K562 (cell line): ENCODE data around the gene PLEK2. TPM values are rescaled to one million over a fixed set of nuclear protein-coding genes. Genes with fewer than 3 reads are reported as not detected.

Source experiments
- ATAC-seq: fragments of 200-7000 bp; cut with Tn5 transposase; 3 replicates; pipeline ENCODE4 v1.9.1; 2020; ENCODE audit warnings: moderate library complexity
- BruUV-seq: library from RNA; stranded (reverse); fragments of 400-500 nt; replicated peaks from 2 replicates; lab custom pipeline; 2021; lab: Mats Ljungman, UMichigan
- CTCF ChIA-PET: fragments of 300-600 bp; formaldehyde crosslinking; extraction: SDS; loops from one replicate; lab custom pipeline; 2021; ENCODE audit warnings: low intra/inter-chr PET ratio; lab: Yijun Ruan, JAX
- POLR2A ChIA-PET: fragments of 300-600, 350-650 bp; sonication (Branson Sonifier 250); formaldehyde crosslinking; extraction: SDS; loops from one replicate; lab custom pipeline; 2021; ENCODE audit warnings: antibody characterized with exemption, inconsistent platforms; lab: Yijun Ruan, JAX
- DNase-seq, 4 experiments: peaks; one replicate each; pipeline versions ENCODE4 v3.0.0 to v3.0.0-alpha.2; 2011 to 2018; ENCODE audit warnings: low spot score in 3 of 4, mixed read lengths in 3 of 4; ENCODE audit errors: extremely low read depth in 1 of 4
- FAIRE-seq: peaks from 2 replicates; lab custom pipeline; 2011; peaks lifted over from hg19 to GRCh38; lab: Jason Lieb, UNC
- H2AFZ ChIP-seq: 2 replicates; pipeline ENCODE4 v1.6.0; 2011; ENCODE audit warnings: low read depth, low read length, control low read depth, inconsistent platforms
- H3K27ac ChIP-seq: fragments of 200-600 bp; 3 replicates; pipeline ENCODE4 v1.8.0; 2011; ENCODE audit warnings: low read depth, mild to moderate bottlenecking, control low read depth, inconsistent platforms, low read length, moderate library complexity, mixed read lengths; ENCODE audit errors: extremely low read depth
- H3K27me3 ChIP-seq, 2 experiments: fragments of 300-600 bp in 1 of 2; 2 replicates in 1 of 2; 3 replicates in 1 of 2; pipeline versions ENCODE4 v1.6.0 to v1.8.0; 2011; ENCODE audit warnings: inconsistent platforms in 2 of 2, low read length in 2 of 2, mild to moderate bottlenecking in 1 of 2, mixed read lengths in 1 of 2, moderate library complexity in 1 of 2; ENCODE audit not compliant: control insufficient read depth in 2 of 2, insufficient read depth in 2 of 2
- H3K36me3 ChIP-seq: fragments of 300-600 bp; 3 replicates; pipeline ENCODE4 v1.8.0; 2011; ENCODE audit warnings: mild to moderate bottlenecking, low read length, inconsistent platforms; ENCODE audit not compliant: control insufficient read depth, insufficient read depth
- H3K4me1 ChIP-seq, 2 experiments: fragments of 200-600 bp in 1 of 2; replicated peaks in 1 of 2; 2 replicates in 1 of 2; 3 replicates in 1 of 2; pipeline versions ENCODE4 v1.5.1 to v1.8.0; 2011; ENCODE audit warnings: inconsistent platforms in 2 of 2, low read length in 2 of 2, mild to moderate bottlenecking in 1 of 2, mixed read lengths in 1 of 2, moderate library complexity in 1 of 2; ENCODE audit not compliant: control insufficient read depth in 2 of 2, insufficient read depth in 2 of 2
- H3K4me2 ChIP-seq: 2 replicates; pipeline ENCODE4 v1.6.1; 2011; ENCODE audit warnings: low read length, control low read depth, inconsistent platforms, mixed read lengths; ENCODE audit not compliant: insufficient read depth
- H3K4me3 ChIP-seq: fragments of 200-600 bp; sonication (generic), shearing (Covaris generic); 2 replicates; pipeline ENCODE4 v1.5.1; 2016; ENCODE audit warnings: control low read depth, inconsistent platforms
- H3K79me2 ChIP-seq: fragments of 200-600 bp; 3 replicates; pipeline ENCODE4 v1.8.0; 2011; ENCODE audit warnings: low read length, inconsistent platforms; ENCODE audit not compliant: control insufficient read depth, insufficient read depth
- H3K9ac ChIP-seq, 2 experiments: 2 replicates each; pipeline versions ENCODE4 v1.6.0 to v1.6.1; 2011; ENCODE audit warnings: low read depth in 2 of 2, low read length in 2 of 2, control low read depth in 1 of 2, inconsistent platforms in 1 of 2, mild to moderate bottlenecking in 1 of 2, mixed read lengths in 1 of 2; ENCODE audit not compliant: insufficient read depth in 1 of 2
- H3K9me1 ChIP-seq: one replicate; pipeline ENCODE4 v1.6.0; 2011; ENCODE audit warnings: inconsistent platforms, mild to moderate bottlenecking, low read length, moderate library complexity; ENCODE audit not compliant: control insufficient read depth, insufficient read depth
- H3K9me3 ChIP-seq: replicated peaks from 2 replicates; pipeline ENCODE4 v1.5.1; 2011; ENCODE audit warnings: low read depth, low read length, inconsistent platforms; ENCODE audit not compliant: control insufficient read depth, insufficient read depth
- H4K20me1 ChIP-seq: replicated peaks from 2 replicates; pipeline ENCODE4 v1.6.1; 2011; ENCODE audit warnings: low read length, inconsistent platforms, mixed read lengths; ENCODE audit not compliant: control insufficient read depth, insufficient read depth
- HDAC1 ChIP-seq, 2 experiments: fragments of 450-650 bp; IDR thresholded peaks; 2 replicates each; pipeline ENCODE4 v1.6.1; 2016 to 2017; ENCODE audit warnings: inconsistent platforms in 1 of 2, mild to moderate bottlenecking in 1 of 2, moderate library complexity in 1 of 2
- NELFE ChIP-seq: IDR thresholded peaks from 2 replicates; pipeline ENCODE4 v1.6.1; 2011; ENCODE audit warnings: mild to moderate bottlenecking; ENCODE audit not compliant: insufficient read depth, insufficient read length
- NONO ChIP-seq, 2 experiments: fragments of 200-400 bp in 1 of 2; fragments of 450-650 bp in 1 of 2; formaldehyde crosslinking in 1 of 2; IDR thresholded peaks; 2 replicates each; pipeline ENCODE4 v1.6.1; 2017; ENCODE audit warnings: low read depth in 2 of 2, mild to moderate bottlenecking in 2 of 2, moderate library complexity in 2 of 2, low read length in 1 of 2
- POLR2B ChIP-seq: fragments of 450-650 bp; IDR thresholded peaks from 2 replicates; pipeline ENCODE4 v1.6.1; 2018; ENCODE audit warnings: low read depth; ENCODE audit not compliant: partially characterized antibody
- POLR3G ChIP-seq: IDR thresholded peaks from 2 replicates; pipeline ENCODE4 v1.6.1; 2011; ENCODE audit not compliant: insufficient read length, insufficient replicate concordance; ENCODE audit errors: extremely low read depth
- WGBS: fragments of 100-300 bp; shearing (Covaris generic); methylation state at CpG from one replicate; pipeline ENCODE4 v1.1.6; 2016; ENCODE audit warnings: low coverage, mixed read lengths; ENCODE audit not compliant: insufficient coverage; ENCODE audit errors: missing lambda C conversion rate; 5-methylcytosine and 5-hydroxymethylcytosine counted together
- in situ Hi-C: fragments of 300-500 bp; cut with MboI; formaldehyde crosslinking; loops from 4 replicates; pipeline ENCODE4 v1.15.0; 2018; ENCODE audit warnings: inconsistent platforms, mixed read lengths
- intact Hi-C: fragments of 100-400 bp; cut with micrococcal nuclease; formaldehyde crosslinking; loops from 2 replicates; pipeline ENCODE4 v1.14.2; 2022
- polyA plus RNA-seq, 8 experiments: library from polyadenylated mRNA; depleted of rRNA in 4 of 8; stranded (reverse) in 5 of 8; unstranded in 3 of 8; fragments of >200 nt; fragmentation: Nextera tagmentation in 2 of 8; fragmentation: Illumina TruSeq in 1 of 8; extraction: Ambion mirVana in 2 of 8; extraction: Trizol in 1 of 8; gene quantifications; 2 replicates each; pipeline versions ENCODE4 v1.2.1 to v1.2.3, GENCODE V29; 2011 to 2014; ENCODE audit warnings: inconsistent platforms in 1 of 8, missing spikeins in 1 of 8
- total RNA-seq, 7 experiments: library from RNA; depleted of rRNA in 6 of 7; stranded (reverse); fragments of >200 nt in 6 of 7; fragmentation: Illumina TruSeq in 2 of 7; extraction: Trizol in 2 of 7; gene quantifications; 2 replicates each; pipeline versions ENCODE4 v1.2.1 to v1.2.3, GENCODE V29; 2011 to 2021; ENCODE audit warnings: low replicate concordance in 1 of 7
- TF ChIP-seq, protein P1 (sequence below): fragments of 450-650 bp; IDR thresholded peaks from 2 replicates; pipeline ENCODE4 v1.6.1; 2016; ENCODE audit warnings: borderline replicate concordance

PLEK2 gene
- total and polyA plus RNA-seq, 9 of the 15 experiments (the other 6 are each of a cell fraction or from before 2014, with no cell fraction given) = not detected

GRCh38 chr14:67358924-67359774, 52.8 kb downstream of the PLEK2 start:
- DNase-seq (peak in 3 of 4 experiments; percentile 16 to 24 (median 16)), FAIRE-seq (no peak), ATAC-seq (no peak)
- in situ Hi-C loops = no loop called here
- Histone ChIP-seq H3K36me3 (peaks cover 29% of the 10 kb centered on the region; the same call in 2 of the 3 replicates), H3K9me3 (no peaks in the 10 kb centered on the region), H4K20me1 (peaks cover 6% of the 10 kb centered on the region; the same call in 1 of the 2 replicates), H3K27ac (peak overlapping the region; percentile 83), H3K4me3 (peak overlapping the region; percentile 85), H3K79me2 (peaks cover 91% of the 10 kb centered on the region), H3K9ac (peak overlapping the region; percentile 88 to 96), H3K4me2 (peak overlapping the region; percentile 87), H2AFZ (peak overlapping the region; percentile 63), H3K4me1 (peaks cover 2 to 16% of the 10 kb centered on the region in 2 experiments; a peak in 2 of 5 replicates), H3K9me1 (no peaks in the 10 kb centered on the region), H3K27me3 (no peaks in the 10 kb centered on the region)
- POLR2A ChIA-PET = interaction anchor here (0.6 to 1.3 kb wide), 8 partner anchors 10 to 730 kb away, joined by 3 to 4 read pairs (median 3); no protein-coding TSS in a partner anchor
- TF ChIP-seq HDAC1 (IDR thresholded peaks at IDR 0.05) = peak in 1 of 2 experiments; percentile 89; a peak in 2 of 4 replicates
- no peak for TF ChIP-seq POLR3G
- 0 out of 4 replicates have a peak, but pooled peaks of 1 of the 2 experiments have one; percentile 30 for TF ChIP-seq NONO (IDR thresholded peaks at IDR 0.05; ENCODE audit: low read depth in 2 of 2, low read length in 1 of 2)
- TF ChIP-seq, protein P1, sequence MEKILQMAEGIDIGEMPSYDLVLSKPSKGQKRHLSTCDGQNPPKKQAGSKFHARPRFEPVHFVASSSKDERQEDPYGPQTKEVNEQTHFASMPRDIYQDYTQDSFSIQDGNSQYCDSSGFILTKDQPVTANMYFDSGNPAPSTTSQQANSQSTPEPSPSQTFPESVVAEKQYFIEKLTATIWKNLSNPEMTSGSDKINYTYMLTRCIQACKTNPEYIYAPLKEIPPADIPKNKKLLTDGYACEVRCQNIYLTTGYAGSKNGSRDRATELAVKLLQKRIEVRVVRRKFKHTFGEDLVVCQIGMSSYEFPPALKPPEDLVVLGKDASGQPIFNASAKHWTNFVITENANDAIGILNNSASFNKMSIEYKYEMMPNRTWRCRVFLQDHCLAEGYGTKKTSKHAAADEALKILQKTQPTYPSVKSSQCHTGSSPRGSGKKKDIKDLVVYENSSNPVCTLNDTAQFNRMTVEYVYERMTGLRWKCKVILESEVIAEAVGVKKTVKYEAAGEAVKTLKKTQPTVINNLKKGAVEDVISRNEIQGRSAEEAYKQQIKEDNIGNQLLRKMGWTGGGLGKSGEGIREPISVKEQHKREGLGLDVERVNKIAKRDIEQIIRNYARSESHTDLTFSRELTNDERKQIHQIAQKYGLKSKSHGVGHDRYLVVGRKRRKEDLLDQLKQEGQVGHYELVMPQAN = peak; percentile 92
- TF ChIP-seq NELFE = no peak
- peak; percentile 24 for TF ChIP-seq POLR2B
- CTCF ChIA-PET = no interaction called here
- intact Hi-C loops = loop anchor here (5.0 kb wide), 1 partner anchor 117 kb away; the partner anchor contains the start of gene PALS1
- TSS peak; percentile 54 for BruUV-seq
- under 1% methylated on average over 33 of the region's 38 CpGs for WGBS
